Measurements from ENCODE around the gene PKD1L1.

DNA sequence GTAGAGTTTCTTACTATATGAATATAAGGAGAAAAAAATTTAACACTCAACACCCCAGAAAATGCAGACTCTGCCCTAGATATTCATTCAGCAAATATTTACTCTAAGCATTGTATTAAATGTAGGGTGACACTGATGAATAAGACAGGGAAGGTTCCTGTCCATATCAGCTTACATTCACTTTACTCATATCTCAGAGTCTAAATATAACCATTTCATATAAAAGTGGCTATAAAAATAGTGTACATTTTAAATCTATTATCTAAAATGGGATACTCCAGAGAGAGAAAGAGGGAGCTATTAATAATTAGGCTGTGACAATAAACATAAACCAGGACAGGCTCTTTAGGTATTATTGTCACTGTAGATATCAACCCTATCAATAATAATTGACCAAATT, 104.0 kb downstream of the PKD1L1 start:
- TF ChIP-seq, protein P1, sequence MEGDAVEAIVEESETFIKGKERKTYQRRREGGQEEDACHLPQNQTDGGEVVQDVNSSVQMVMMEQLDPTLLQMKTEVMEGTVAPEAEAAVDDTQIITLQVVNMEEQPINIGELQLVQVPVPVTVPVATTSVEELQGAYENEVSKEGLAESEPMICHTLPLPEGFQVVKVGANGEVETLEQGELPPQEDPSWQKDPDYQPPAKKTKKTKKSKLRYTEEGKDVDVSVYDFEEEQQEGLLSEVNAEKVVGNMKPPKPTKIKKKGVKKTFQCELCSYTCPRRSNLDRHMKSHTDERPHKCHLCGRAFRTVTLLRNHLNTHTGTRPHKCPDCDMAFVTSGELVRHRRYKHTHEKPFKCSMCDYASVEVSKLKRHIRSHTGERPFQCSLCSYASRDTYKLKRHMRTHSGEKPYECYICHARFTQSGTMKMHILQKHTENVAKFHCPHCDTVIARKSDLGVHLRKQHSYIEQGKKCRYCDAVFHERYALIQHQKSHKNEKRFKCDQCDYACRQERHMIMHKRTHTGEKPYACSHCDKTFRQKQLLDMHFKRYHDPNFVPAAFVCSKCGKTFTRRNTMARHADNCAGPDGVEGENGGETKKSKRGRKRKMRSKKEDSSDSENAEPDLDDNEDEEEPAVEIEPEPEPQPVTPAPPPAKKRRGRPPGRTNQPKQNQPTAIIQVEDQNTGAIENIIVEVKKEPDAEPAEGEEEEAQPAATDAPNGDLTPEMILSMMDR (IDR thresholded peaks at IDR 0.05) = no peak
- TF ChIP-seq POLR2A (IDR thresholded peaks at IDR 0.05) = no peak
